Dermis microvascular lymphatic vessel endothelial cell (primary cell): ENCODE measurements around the gene CDC27. TPM values are rescaled to one million over a fixed set of nuclear protein-coding genes. Genes with fewer than 3 reads are reported as not detected.
"Not testable (repeated sequence)": the region's sequence is repeated elsewhere in the genome, so short reads cannot be mapped to it uniquely, and the experiment has no call there.

Source experiments
- DNase-seq, 2 donors: peaks; one replicate each; pipeline versions ENCODE4 v3.0.0 to v3.0.0-alpha.2; 2010; ENCODE audit warnings: low read depth in 2 of 2
- total RNA-seq: library from RNA; depleted of rRNA; stranded (reverse); fragments of >200 nt; gene quantifications from 2 replicates; pipeline ENCODE4 v1.2.1, GENCODE V29; 2014

Gene CDC27
- 121 and 123 TPM in 2 replicates for total RNA-seq

- peak; percentile 97 to 98 for DNase-seq
Measured at GRCh38 chr17:47188876-47189731, at the start of gene CDC27. Gene CDC27, minus strand, starts transcription at chr17:47189295. Its CDS starts 123 bp downstream, at chr17:47189172.

- DNase-seq: no peak
Measured at GRCh38 chr17:47238321-47239010, 49.4 kb upstream of the CDC27 start.

- no peak for DNase-seq
Measured at GRCh38 chr17:47237841-47238240, 48.7 kb upstream of the CDC27 start.

- DNase-seq: no peak
Measured at GRCh38 chr17:47235923-47236322, 46.8 kb upstream of the CDC27 start.

GRCh38 chr17:47235506-47235905 is 46.4 kb upstream of the CDC27 start:
- no peak for DNase-seq

GRCh38 chr17:47232465-47232864 is 43.4 kb upstream of the CDC27 start:
- DNase-seq: no peak

GRCh38 chr17:47231866-47232265 is 42.8 kb upstream of the CDC27 start:
- no peak for DNase-seq

- DNase-seq: no peak
Measured at GRCh38 chr17:47231334-47231733, 42.2 kb upstream of the CDC27 start.

- no peak for DNase-seq
Measured at GRCh38 chr17:47230864-47231263, 41.8 kb upstream of the CDC27 start.

- DNase-seq: peak; percentile 74 to 92
Measured at GRCh38 chr17:47229535-47230443, 40.7 kb upstream of the CDC27 start.

GRCh38 chr17:47227862-47228261 is 38.8 kb upstream of the CDC27 start:
- no peak for DNase-seq

GRCh38 chr17:47225911-47226688 is 37.0 kb upstream of the CDC27 start:
- peak in 1 of 2 donors; percentile 38 for DNase-seq

- DNase-seq: peak; percentile 85 to 99
Measured at GRCh38 chr17:47225436-47225858, 36.4 kb upstream of the CDC27 start.

GRCh38 chr17:47224966-47225365 is 35.9 kb upstream of the CDC27 start:
- peak in 1 of 2 donors; percentile 57 for DNase-seq

- not testable (repeated sequence) for DNase-seq
Measured at GRCh38 chr17:47224077-47224476, 35.0 kb upstream of the CDC27 start.

GRCh38 chr17:47223460-47223859 is 34.4 kb upstream of the CDC27 start:
- DNase-seq: no peak

- peak in 1 of 2 donors; percentile 72 for DNase-seq
Measured at GRCh38 chr17:47223007-47223406, 33.9 kb upstream of the CDC27 start.

GRCh38 chr17:47222047-47222446 is 33.0 kb upstream of the CDC27 start:
- DNase-seq: no peak

- no peak for DNase-seq
Measured at GRCh38 chr17:47221154-47221553, 32.1 kb upstream of the CDC27 start.

GRCh38 chr17:47220531-47220999 is 31.5 kb upstream of the CDC27 start:
- no peak for DNase-seq
